A673 (cell line): ENCODE measurements around the gene TOMM40. TPM values are rescaled to one million over a fixed set of nuclear protein-coding genes. Genes with fewer than 3 reads are reported as not detected.
A peak's percentile ranks its signal among the peaks of the same experiment; 100 is the strongest.
"Not testable (repeated sequence)": the region's sequence is repeated elsewhere in the genome, so short reads cannot be mapped to it uniquely, and the experiment has no call there.

ENCODE experiments used
- BruUV-seq: library from RNA; stranded (reverse); fragments of 400-500 nt; replicated peaks from 2 replicates; lab custom pipeline; 2021; lab: Mats Ljungman, UMichigan
- CTCF ChIA-PET: fragments of 300-600 bp; sonication (Branson Sonifier 250); formaldehyde crosslinking; loops from one replicate; lab custom pipeline; 2022; ENCODE audit warnings: antibody characterized with exemption; lab: Charles Lee
- POLR2A ChIA-PET: fragments of 300-600 bp; sonication (Branson Sonifier 250); formaldehyde crosslinking; loops from one replicate; lab custom pipeline; 2022; ENCODE audit warnings: antibody characterized with exemption; ENCODE audit not compliant: low non-redundant PET; lab: Charles Lee
- DNase-seq: peaks from one replicate; pipeline ENCODE4 v3.0.0-alpha.2; 2015; ENCODE audit warnings: low spot score
- H3K27ac ChIP-seq: fragments of 200-600 bp; sonication (generic); 2 replicates; pipeline ENCODE4 v1.5.1; 2016; ENCODE audit warnings: mixed run types, low read depth, mild to moderate bottlenecking, mixed read lengths, antibody characterized with exemption, low read length; ENCODE audit not compliant: poor library complexity, severe bottlenecking
- H3K27me3 ChIP-seq: fragments of 200-600 bp; sonication (generic); replicated peaks from 2 replicates; pipeline ENCODE4 v1.6.1; 2017; ENCODE audit warnings: mixed run types, low read depth, mild to moderate bottlenecking, mixed read lengths, antibody characterized with exemption, low read length; ENCODE audit not compliant: insufficient read depth, poor library complexity
- H3K36me3 ChIP-seq: fragments of 200-600 bp; sonication (generic); 2 replicates; pipeline ENCODE4 v1.6.1; 2016; ENCODE audit warnings: mixed run types, mild to moderate bottlenecking, mixed read lengths, antibody characterized with exemption, low read length; ENCODE audit not compliant: insufficient read depth, poor library complexity, severe bottlenecking
- H3K4me1 ChIP-seq: fragments of 200-600 bp; sonication (generic); 2 replicates; pipeline ENCODE4 v1.6.1; 2017; ENCODE audit warnings: mixed run types, mild to moderate bottlenecking, mixed read lengths, antibody characterized with exemption, low read length; ENCODE audit not compliant: insufficient read depth, poor library complexity, severe bottlenecking
- H3K4me3 ChIP-seq: fragments of 200-600 bp; sonication (generic); 2 replicates; pipeline ENCODE4 v1.5.1; 2016; ENCODE audit warnings: low read depth, mixed run types, mild to moderate bottlenecking, mixed read lengths, low read length; ENCODE audit not compliant: poor library complexity, severe bottlenecking
- H3K9me3 ChIP-seq: fragments of 200-600 bp; sonication (generic); 2 replicates; pipeline ENCODE4 v1.6.1; 2016; ENCODE audit warnings: mixed run types, low read depth, mild to moderate bottlenecking, mixed read lengths, antibody characterized with exemption, low read length; ENCODE audit not compliant: poor library complexity, severe bottlenecking
- EZH2 ChIP-seq: fragments of 200-600 bp; sonication (generic); IDR thresholded peaks from 2 replicates; pipeline ENCODE4 v1.6.1; 2017; ENCODE audit warnings: borderline replicate concordance, low read depth, mild to moderate bottlenecking, mixed read lengths, antibody characterized with exemption, low read length; ENCODE audit not compliant: poor library complexity, severe bottlenecking
- intact Hi-C: fragments of 100-400 bp; cut with micrococcal nuclease; formaldehyde crosslinking; loops from one replicate; pipeline ENCODE4 v1.10.0; 2022; ENCODE audit not compliant: unreplicated experiment
- total RNA-seq: library from RNA; stranded (reverse); gene quantifications from 2 replicates; pipeline ENCODE4 v1.2.3, GENCODE V29; 2021
- TF ChIP-seq, protein P1 (sequence below): fragments of 300-800, 200-600 bp; sonication (generic); conservative IDR thresholded peaks from 2 replicates; pipeline ENCODE4 v1.5.1; 2017; ENCODE audit warnings: low read depth, mild to moderate bottlenecking, antibody characterized with exemption, low read length, moderate library complexity, mixed read lengths

Gene TOMM40
- total RNA-seq, 1 experiment from 2014 or later = 234 TPM

- TF ChIP-seq EZH2 = no peak
- TF ChIP-seq, protein P1, sequence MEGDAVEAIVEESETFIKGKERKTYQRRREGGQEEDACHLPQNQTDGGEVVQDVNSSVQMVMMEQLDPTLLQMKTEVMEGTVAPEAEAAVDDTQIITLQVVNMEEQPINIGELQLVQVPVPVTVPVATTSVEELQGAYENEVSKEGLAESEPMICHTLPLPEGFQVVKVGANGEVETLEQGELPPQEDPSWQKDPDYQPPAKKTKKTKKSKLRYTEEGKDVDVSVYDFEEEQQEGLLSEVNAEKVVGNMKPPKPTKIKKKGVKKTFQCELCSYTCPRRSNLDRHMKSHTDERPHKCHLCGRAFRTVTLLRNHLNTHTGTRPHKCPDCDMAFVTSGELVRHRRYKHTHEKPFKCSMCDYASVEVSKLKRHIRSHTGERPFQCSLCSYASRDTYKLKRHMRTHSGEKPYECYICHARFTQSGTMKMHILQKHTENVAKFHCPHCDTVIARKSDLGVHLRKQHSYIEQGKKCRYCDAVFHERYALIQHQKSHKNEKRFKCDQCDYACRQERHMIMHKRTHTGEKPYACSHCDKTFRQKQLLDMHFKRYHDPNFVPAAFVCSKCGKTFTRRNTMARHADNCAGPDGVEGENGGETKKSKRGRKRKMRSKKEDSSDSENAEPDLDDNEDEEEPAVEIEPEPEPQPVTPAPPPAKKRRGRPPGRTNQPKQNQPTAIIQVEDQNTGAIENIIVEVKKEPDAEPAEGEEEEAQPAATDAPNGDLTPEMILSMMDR = no peak
- H3K4me1 ChIP-seq = peaks cover 12% of the 10 kb centered on the region
- CTCF ChIA-PET = no interaction called here
- intact Hi-C loops = no loop called here
- POLR2A ChIA-PET = no interaction called here
- H3K4me3 ChIP-seq = no peak overlapping the region
- H3K27me3 ChIP-seq = no peaks in the 10 kb centered on the region
- H3K36me3 ChIP-seq = no peaks in the 10 kb centered on the region
- no peak for DNase-seq
- BruUV-seq = no TSS peak
- no peak overlapping the region for H3K27ac ChIP-seq
- H3K9me3 ChIP-seq = no peaks in the 10 kb centered on the region
These were observed 21.8 kb downstream of the TOMM40 start for GRCh38 chr19:44912854-44913253.

DNA sequence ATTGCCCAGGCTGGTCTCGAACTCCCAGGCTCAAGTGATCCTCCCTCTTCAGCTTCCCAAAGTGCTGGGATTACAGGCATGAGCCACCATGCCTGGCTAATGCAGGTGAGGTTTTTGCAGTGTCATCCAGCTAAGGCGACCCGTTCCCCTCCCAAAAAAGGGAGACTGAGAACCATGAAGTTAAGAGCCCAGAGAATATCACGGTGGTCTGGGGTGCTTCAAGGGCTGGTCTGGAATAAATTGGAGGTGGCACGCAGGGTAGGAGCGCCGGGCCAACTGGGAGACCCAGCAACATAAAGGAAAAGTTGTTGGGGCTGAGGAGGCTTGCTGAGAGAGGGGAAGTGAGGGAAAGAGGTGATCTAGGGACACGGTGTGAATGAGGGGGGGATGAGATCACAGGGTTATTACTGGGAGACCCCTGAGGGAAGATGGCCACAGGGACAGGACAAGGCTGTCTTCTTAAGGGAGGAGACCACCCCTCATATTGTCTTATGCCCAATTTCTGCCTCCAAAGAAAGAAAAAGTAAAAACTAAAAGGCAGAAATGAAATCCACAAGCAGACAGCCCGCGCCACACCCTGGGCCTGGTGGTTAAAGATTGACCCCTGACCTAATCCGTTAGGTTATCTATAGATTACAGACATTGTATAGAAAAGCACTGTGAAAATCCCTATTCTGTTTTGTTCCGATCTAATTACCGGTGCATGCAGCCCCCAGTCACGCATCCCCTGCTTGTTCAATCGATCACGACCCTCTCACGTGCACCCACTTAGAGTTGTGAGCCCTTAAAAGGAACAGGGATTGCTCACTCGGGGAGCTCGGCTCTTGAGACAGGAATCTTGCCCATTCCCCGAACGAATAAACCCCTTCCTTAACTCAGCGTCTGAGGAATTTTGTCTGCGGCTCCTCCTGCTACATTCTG lies 22.7 kb downstream of the TOMM40 start:
- Histone ChIP-seq H3K4me1 (peaks cover 12% of the 10 kb centered on the region), H3K4me3 (peak overlapping the region; percentile 48), H3K27ac (peak overlapping the region; percentile 91)
- intact Hi-C loops, H3K9me3 ChIP-seq, CTCF ChIA-PET, H3K27me3 ChIP-seq, H3K36me3 ChIP-seq, DNase-seq, BruUV-seq, POLR2A ChIA-PET: not testable (repeated sequence)

- POLR2A ChIA-PET, intact Hi-C loops, H3K9me3 ChIP-seq, H3K36me3 ChIP-seq, H3K27me3 ChIP-seq: not testable (repeated sequence)
- H3K4me1 ChIP-seq = peaks cover 12% of the 10 kb centered on the region
- peak within 1 kb of the TSS; percentile 91 for H3K27ac ChIP-seq
- TSS peak; percentile 81 for BruUV-seq
- peak; percentile 91 for DNase-seq
- H3K4me3 ChIP-seq = peak within 1 kb of the TSS; percentile 48
- CTCF ChIA-PET = interaction anchor here (0.6 kb wide), 1 partner anchor 160 kb away, joined by 3 read pairs; no protein-coding TSS in a partner anchor
These were observed 23.6 kb downstream of the TOMM40 start, which contains the start of gene APOC1 for GRCh38 chr19:44914433-44915206. APOC1 (plus strand) TSS chr19:44914608; CDS start chr19:44914892, 284 bp downstream.

- ChIA-PET CTCF (no interaction called here), POLR2A (no interaction called here)
- H3K4me1 ChIP-seq = no peaks in the 10 kb centered on the region
- TF ChIP-seq, protein P1 = no peak
- TF ChIP-seq EZH2 = no peak
- no peak overlapping the region for H3K4me3 ChIP-seq
- no peaks in the 10 kb centered on the region for H3K27me3 ChIP-seq
- H3K27ac ChIP-seq = no peak overlapping the region
- intact Hi-C loops = no loop called here
- no peaks in the 10 kb centered on the region for H3K9me3 ChIP-seq
- no peak for DNase-seq
- H3K36me3 ChIP-seq = no peaks in the 10 kb centered on the region
- BruUV-seq = no TSS peak
These were observed 33.2 kb downstream of the TOMM40 start for GRCh38 chr19:44924243-44924725.
